ENCODE results near the gene B4GALNT4. TPM values are rescaled to one million over a fixed set of nuclear protein-coding genes. Genes with fewer than 3 reads are reported as not detected.

B4GALNT4 gene
- 2.3 and 7.1 TPM in 2 replicates for total RNA-seq

DNA sequence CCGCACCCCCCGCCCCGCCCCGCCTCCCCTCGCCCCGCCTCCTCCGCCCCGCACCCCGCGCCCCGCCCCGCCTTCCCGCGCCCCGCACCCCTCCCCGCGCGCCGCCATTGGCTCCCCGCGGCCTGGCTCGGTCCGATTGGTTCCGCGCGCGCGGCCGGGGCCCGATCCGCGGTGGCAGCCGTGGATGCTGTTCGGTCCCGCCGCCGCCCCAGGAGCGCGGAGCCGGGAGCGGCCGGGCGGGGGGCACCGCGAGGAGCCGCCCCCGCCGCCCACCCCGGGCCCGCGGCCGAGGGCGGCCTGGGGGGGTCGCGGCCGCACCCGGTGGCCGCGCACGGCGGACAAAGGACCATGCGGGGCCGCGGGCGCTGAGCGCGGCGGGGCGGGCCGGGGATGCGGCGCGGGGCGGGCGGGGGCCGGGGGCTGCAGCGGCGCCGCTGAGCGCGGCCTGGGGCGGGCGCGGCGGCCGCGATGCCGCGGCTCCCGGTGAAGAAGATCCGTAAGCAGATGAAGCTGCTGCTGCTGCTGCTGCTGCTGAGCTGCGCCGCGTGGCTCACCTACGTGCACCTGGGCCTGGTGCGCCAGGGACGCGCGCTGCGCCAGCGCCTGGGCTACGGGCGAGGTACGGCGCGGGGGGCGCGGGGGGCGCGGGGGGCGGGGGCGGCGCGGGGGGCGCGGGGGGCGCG is at the start of gene B4GALNT4:
B4GALNT4 (plus strand) TSS at position 164 of the 683 bp plus-strand sequence; CDS start at position 469, 305 bp downstream.

DNA sequence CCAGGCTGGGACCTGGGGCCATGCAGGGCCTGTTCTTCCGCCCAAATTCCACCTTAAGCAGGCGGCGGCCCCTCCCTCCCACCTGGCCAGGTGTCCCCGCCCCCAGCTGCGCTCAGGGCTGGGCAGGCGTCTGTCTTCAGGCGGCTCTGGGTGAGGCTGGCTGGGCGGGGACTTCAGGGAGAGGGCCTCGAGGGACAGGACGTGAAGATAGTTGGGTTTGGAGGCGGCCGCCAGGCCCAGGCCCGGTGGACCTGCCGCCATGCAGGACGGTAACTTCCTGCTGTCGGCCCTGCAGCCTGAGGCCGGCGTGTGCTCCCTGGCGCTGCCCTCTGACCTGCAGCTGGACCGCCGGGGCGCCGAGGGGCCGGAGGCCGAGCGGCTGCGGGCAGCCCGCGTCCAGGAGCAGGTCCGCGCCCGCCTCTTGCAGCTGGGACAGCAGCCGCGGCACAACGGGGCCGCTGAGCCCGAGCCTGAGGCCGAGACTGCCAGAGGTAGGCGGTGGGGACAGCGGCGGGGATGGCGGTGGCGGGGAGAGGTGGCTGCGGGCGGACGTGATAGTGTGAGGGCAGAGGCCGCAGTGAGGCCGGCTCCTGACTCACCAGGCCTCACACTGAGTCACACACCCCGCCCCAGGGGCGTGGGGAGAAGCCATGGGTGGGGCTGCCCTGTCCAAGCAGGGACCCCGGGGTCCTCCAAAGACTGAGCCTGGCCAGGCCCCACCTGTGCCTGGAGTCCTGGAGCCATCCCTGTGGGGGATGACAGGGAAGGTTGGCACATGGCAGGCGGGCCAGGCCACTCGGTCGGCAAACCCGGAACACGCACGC is 24.9 kb downstream of the B4GALNT4 start, which contains the start of gene PKP3:
PKP3 (plus strand) TSS at position 176 of the 824 bp plus-strand sequence; CDS start at position 260, 84 bp downstream.

Other genes with a start within 250 kb of the B4GALNT4 start
- not detected in 2 replicates for gene SCGB1C1, start 176.4 kb upstream of the B4GALNT4 start, total RNA-seq
- 50.9 and 52.7 TPM in 2 replicates for gene BET1L, start 162.1 kb upstream of the B4GALNT4 start, total RNA-seq
- 73.5 and 136 TPM in 2 replicates for gene RIC8A, start 161.8 kb upstream of the B4GALNT4 start, total RNA-seq
- 5.5 and 16.6 TPM in 2 replicates for gene SIRT3, start 133.2 kb upstream of the B4GALNT4 start, total RNA-seq
- 115 and 132 TPM in 2 replicates for gene PSMD13, start 132.5 kb upstream of the B4GALNT4 start, total RNA-seq
- gene NLRP6, start 91.1 kb upstream of the B4GALNT4 start, total RNA-seq = not detected in 2 replicates
- gene PGGHG, start 80.4 kb upstream of the B4GALNT4 start, total RNA-seq = 16.7 and 34.8 TPM in 2 replicates
- gene IFITM5, start 70.0 kb upstream of the B4GALNT4 start, total RNA-seq = not detected in 2 replicates
- gene IFITM2, start 61.7 kb upstream of the B4GALNT4 start, total RNA-seq = 478 and 666 TPM in 2 replicates
- 203 and 427 TPM in 2 replicates for gene IFITM1, start 55.5 kb upstream of the B4GALNT4 start, total RNA-seq
- 802 and 859 TPM in 2 replicates for gene IFITM3, start 48.6 kb upstream of the B4GALNT4 start, total RNA-seq
- 0.54 and 3.2 TPM in 2 replicates for gene PKP3, start 24.7 kb downstream of the B4GALNT4 start, total RNA-seq
- gene SIGIRR, start 45.5 kb downstream of the B4GALNT4 start, total RNA-seq = 42.4 and 43.0 TPM in 2 replicates
- gene ANO9, start 72.5 kb downstream of the B4GALNT4 start, total RNA-seq = not detected in 2 replicates
- gene PTDSS2, start 80.8 kb downstream of the B4GALNT4 start, total RNA-seq = 36.3 and 40.8 TPM in 2 replicates
- 451 and 498 TPM in 2 replicates for gene RNH1, start 137.7 kb downstream of the B4GALNT4 start, total RNA-seq
- gene HRAS, start 166.1 kb downstream of the B4GALNT4 start, total RNA-seq = 46.4 and 67.1 TPM in 2 replicates
- gene LRRC56, start 168.0 kb downstream of the B4GALNT4 start, total RNA-seq = 0.16 and 1.3 TPM in 2 replicates
- gene LMNTD2, start 191.2 kb downstream of the B4GALNT4 start, total RNA-seq = 0.81 and 3.1 TPM in 2 replicates
- 8.3 and 11.3 TPM in 2 replicates for gene RASSF7, start 191.5 kb downstream of the B4GALNT4 start, total RNA-seq
- 13.0 and 17.2 TPM in 2 replicates for gene PHRF1, start 207.0 kb downstream of the B4GALNT4 start, total RNA-seq
- gene IRF7, start 246.5 kb downstream of the B4GALNT4 start, total RNA-seq = 20.4 and 34.1 TPM in 2 replicates

Data from cardiac atrium fibroblast (primary cell).